Measurements from ENCODE around the gene CKAP5. TPM values are rescaled to one million over a fixed set of nuclear protein-coding genes. Genes with fewer than 3 reads are reported as not detected.
A peak's percentile ranks its signal among the peaks of the same experiment; 100 is the strongest.

The CKAP5 gene
- polyA plus RNA-seq, 1 donor (not counting 4 experiments of a cell fraction or from before 2014, with no cell fraction given), result 96.4 TPM

- H2AFZ ChIP-seq (ENCODE audit: control insufficient read depth, low read length), result no peak overlapping the region
- no peaks in the 10 kb centered on the region for H3K9me1 ChIP-seq (ENCODE audit: control insufficient read depth, extremely low read depth, insufficient read depth, low read length)
- H3K9ac ChIP-seq (ENCODE audit: control insufficient read depth, extremely low read depth, insufficient read depth, low read length), result no peak overlapping the region
- peaks cover 15% of the 10 kb centered on the region for H3K79me2 ChIP-seq (ENCODE audit: control insufficient read depth, insufficient read depth, low read length)
- H3K27ac ChIP-seq (ENCODE audit: control insufficient read depth, insufficient read depth, low read length), result no peak overlapping the region
- DNase-seq (ENCODE audit: low read depth, low spot score) (no peak), FAIRE-seq (no peak)
- no peak overlapping the region for H3K4me2 ChIP-seq (ENCODE audit: control insufficient read depth, extremely low read depth, insufficient read depth, low read depth, low read length)
- dilution Hi-C loops (cut with MboI; ENCODE audit: extremely low pct_ligation_motif_present, low sequenced_read_pairs), result no loop called here
- H3K27me3 ChIP-seq (ENCODE audit: control insufficient read depth, extremely low read depth, insufficient read depth, low read length), result no peaks in the 10 kb centered on the region
- H4K20me1 ChIP-seq (ENCODE audit: control insufficient read depth, extremely low read depth, insufficient read depth, low read length), result no peaks in the 10 kb centered on the region
- no peaks in the 10 kb centered on the region for H3K9me3 ChIP-seq (ENCODE audit: control insufficient read depth, low read depth, low read length)
- H3K4me3 ChIP-seq (ENCODE audit: control insufficient read depth in 2 of 3, extremely low read depth in 1 of 3, insufficient read depth in 2 of 3, low read depth in 1 of 3, low read length in 3 of 3), result no peak overlapping the region
- H3K36me3 ChIP-seq (ENCODE audit: control insufficient read depth in 2 of 2, extremely low read depth in 1 of 2, insufficient read depth in 2 of 2, low read length in 2 of 2), result no peaks in the 10 kb centered on the region
- TF ChIP-seq, protein P1, sequence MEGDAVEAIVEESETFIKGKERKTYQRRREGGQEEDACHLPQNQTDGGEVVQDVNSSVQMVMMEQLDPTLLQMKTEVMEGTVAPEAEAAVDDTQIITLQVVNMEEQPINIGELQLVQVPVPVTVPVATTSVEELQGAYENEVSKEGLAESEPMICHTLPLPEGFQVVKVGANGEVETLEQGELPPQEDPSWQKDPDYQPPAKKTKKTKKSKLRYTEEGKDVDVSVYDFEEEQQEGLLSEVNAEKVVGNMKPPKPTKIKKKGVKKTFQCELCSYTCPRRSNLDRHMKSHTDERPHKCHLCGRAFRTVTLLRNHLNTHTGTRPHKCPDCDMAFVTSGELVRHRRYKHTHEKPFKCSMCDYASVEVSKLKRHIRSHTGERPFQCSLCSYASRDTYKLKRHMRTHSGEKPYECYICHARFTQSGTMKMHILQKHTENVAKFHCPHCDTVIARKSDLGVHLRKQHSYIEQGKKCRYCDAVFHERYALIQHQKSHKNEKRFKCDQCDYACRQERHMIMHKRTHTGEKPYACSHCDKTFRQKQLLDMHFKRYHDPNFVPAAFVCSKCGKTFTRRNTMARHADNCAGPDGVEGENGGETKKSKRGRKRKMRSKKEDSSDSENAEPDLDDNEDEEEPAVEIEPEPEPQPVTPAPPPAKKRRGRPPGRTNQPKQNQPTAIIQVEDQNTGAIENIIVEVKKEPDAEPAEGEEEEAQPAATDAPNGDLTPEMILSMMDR (optimal IDR thresholded peaks at IDR 0.05 in 1 of 3, IDR thresholded peaks at IDR 0.05 in 1 of 3, conservative IDR thresholded peaks at IDR 0.05 in 1 of 3; ENCODE audit: extremely low read depth in 1 of 3, insufficient read depth in 2 of 3, low read length in 3 of 3), result no peak
- no peak for TF ChIP-seq EZH2 (IDR thresholded peaks at IDR 0.05; ENCODE audit: low read length)
- H3K4me1 ChIP-seq (ENCODE audit: control insufficient read depth, extremely low read depth, insufficient read depth, low read length), result peaks cover 9% of the 10 kb centered on the region
Observed at GRCh38 chr11:46849631-46850030, 3.6 kb upstream of the CKAP5 start.

- H3K4me1 ChIP-seq (ENCODE audit: control insufficient read depth, extremely low read depth, insufficient read depth, low read length), result peaks cover 13% of the 10 kb centered on the region
- peak overlapping the region; percentile 86 for H3K4me2 ChIP-seq (ENCODE audit: control insufficient read depth, extremely low read depth, insufficient read depth, low read depth, low read length)
- no peak for FAIRE-seq
- peaks cover 0 to 1% of the 10 kb centered on the region in 2 experiments for H3K36me3 ChIP-seq (ENCODE audit: control insufficient read depth in 2 of 2, extremely low read depth in 1 of 2, insufficient read depth in 2 of 2, low read length in 2 of 2)
- peak overlapping the region; percentile 83 for H3K9ac ChIP-seq (ENCODE audit: control insufficient read depth, extremely low read depth, insufficient read depth, low read length)
- peak overlapping the region; percentile 62 to 87 (median 72) for H3K4me3 ChIP-seq (ENCODE audit: control insufficient read depth in 2 of 3, extremely low read depth in 1 of 3, insufficient read depth in 2 of 3, low read depth in 1 of 3, low read length in 3 of 3)
- H3K27ac ChIP-seq (ENCODE audit: control insufficient read depth, insufficient read depth, low read length), result peak overlapping the region; percentile 76
- H2AFZ ChIP-seq (ENCODE audit: control insufficient read depth, low read length), result peak overlapping the region; percentile 70
- H4K20me1 ChIP-seq (ENCODE audit: control insufficient read depth, extremely low read depth, insufficient read depth, low read length), result no peaks in the 10 kb centered on the region
- dilution Hi-C loops (cut with MboI; ENCODE audit: extremely low pct_ligation_motif_present, low sequenced_read_pairs), result no loop called here
- TF ChIP-seq, protein P1 (optimal IDR thresholded peaks at IDR 0.05 in 1 of 3, IDR thresholded peaks at IDR 0.05 in 1 of 3, conservative IDR thresholded peaks at IDR 0.05 in 1 of 3; ENCODE audit: extremely low read depth in 1 of 3, insufficient read depth in 2 of 3, low read length in 3 of 3), result no peak
- TF ChIP-seq EZH2 (IDR thresholded peaks at IDR 0.05; ENCODE audit: low read length), result no peak
- no peaks in the 10 kb centered on the region for H3K9me1 ChIP-seq (ENCODE audit: control insufficient read depth, extremely low read depth, insufficient read depth, low read length)
- no peaks in the 10 kb centered on the region for H3K9me3 ChIP-seq (ENCODE audit: control insufficient read depth, low read depth, low read length)
- peaks cover 44% of the 10 kb centered on the region for H3K79me2 ChIP-seq (ENCODE audit: control insufficient read depth, insufficient read depth, low read length)
- no peaks in the 10 kb centered on the region for H3K27me3 ChIP-seq (ENCODE audit: control insufficient read depth, extremely low read depth, insufficient read depth, low read length)
- DNase-seq (ENCODE audit: low read depth, low spot score), result no peak
Observed at GRCh38 chr11:46846510-46846830, 390 bp upstream of the CKAP5 start.
